Hair follicle dermal papilla cell (primary cell): ENCODE data around the gene FGFBP3. TPM values are rescaled to one million over a fixed set of nuclear protein-coding genes. Genes with fewer than 3 reads are reported as not detected.

Experiments used
- small RNA-seq: library from RNA; depleted of rRNA; stranded (forward); fragments of <200 nt; gene quantifications from one replicate; pipeline ENCODE3, GENCODE V24; 2012
- total RNA-seq: library from RNA; depleted of rRNA; stranded (reverse); fragments of >200 nt; gene quantifications from 2 replicates; pipeline ENCODE4 v1.2.3, GENCODE V29; 2012

FGFBP3 gene
- 0.65 and 0.97 TPM in 2 replicates for total RNA-seq

DNA sequence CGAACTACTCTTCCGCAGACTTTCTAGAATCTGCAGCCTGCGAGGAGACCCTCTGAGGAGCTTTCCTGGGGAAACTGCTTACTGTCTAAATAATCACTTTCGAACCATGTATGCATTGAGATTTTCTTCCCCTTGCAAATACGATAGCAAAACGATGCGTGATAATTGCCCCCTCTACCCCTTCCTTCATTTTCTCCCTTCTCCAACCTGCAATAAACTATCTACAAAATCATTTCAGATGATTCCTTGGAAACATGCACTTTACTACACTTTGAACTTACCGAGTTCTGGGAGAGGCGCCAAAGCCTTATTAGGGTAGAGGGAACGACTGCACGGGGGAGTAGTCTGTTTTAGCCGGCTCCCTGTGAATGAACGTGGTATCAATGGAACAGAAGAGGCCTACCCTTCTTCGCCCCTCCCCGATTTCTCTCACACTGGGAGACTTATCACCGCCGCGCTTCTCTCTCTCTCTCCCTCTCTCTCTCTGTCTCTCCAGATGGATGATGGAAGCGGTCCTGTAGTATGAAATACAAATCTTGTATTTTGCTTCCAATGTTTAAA lies at the start of gene FGFBP3:
TSS of gene FGFBP3 (minus strand) at position 370 of the 561 bp plus-strand sequence. CDS start 517 bp downstream, outside the sequence.

DNA sequence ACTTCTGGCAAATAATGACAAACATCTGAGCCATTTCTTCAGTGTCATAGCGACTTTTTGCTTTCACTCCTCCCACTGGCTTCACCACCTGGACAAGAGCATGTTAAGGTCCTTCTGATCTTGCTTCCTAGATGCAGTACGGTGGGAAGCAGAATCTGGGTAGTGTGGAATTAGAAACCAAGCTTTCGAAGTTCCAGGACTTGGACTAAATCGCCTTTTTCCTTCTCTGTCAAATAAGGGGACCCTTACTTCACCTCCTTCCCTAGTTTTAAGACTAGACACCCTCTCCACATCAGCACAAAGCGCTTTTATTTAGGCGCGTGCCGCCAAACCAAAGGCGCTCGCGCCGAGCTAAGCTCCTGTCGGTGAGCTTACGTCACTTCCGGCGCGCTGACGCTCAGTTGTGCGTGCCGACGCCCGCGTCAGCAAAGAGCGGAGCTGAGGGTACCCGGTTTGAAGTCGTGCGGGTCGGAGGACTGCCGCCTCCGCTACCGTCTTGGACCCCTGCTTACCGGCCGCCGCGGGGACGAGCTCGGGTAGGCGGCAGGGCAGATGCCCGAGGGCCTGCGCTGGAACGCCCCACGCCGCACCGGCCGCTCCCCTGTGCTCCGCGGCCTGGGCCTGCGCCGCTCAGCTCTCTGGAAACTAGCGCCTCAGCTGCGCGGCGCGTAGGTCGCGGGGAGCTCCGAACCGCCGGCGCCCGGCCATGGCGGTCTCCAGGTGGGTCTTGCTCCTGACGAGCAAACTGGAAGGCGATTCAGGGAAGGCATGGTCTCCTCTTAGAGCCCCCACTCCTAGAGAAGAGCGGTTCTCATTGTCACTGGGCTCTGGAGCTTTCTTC lies 14.3 kb upstream of the FGFBP3 start, which contains the start of gene BTAF1:
TSS of gene BTAF1 (plus strand) at position 400 of the 841 bp plus-strand sequence. CDS start at position 707, 307 bp downstream.

Small RNA genes within 50 kb of the gene (small RNA-seq; reads per million reads assigned to genes)
- not detected for gene AL359198.2

Other genes with a start within 250 kb of the FGFBP3 start
- 55.0 and 61.7 TPM in 2 replicates for gene TNKS2, start 111.1 kb downstream of the FGFBP3 start, total RNA-seq
- 37.6 and 48.7 TPM in 2 replicates for gene BTAF1, start 14.3 kb upstream of the FGFBP3 start, total RNA-seq